ENCODE measurements around the gene NFATC4. TPM values are rescaled to one million over a fixed set of nuclear protein-coding genes. Genes with fewer than 3 reads are reported as not detected.

NFATC4 gene
- 40.0 and 41.9 TPM in 2 replicates for total RNA-seq

GRCh38 chr14:24367514-24368211 is at the start of gene NFATC4:
Gene NFATC4 (plus strand): TSS chr14:24368184. CDS start chr14:24368341, 157 bp downstream.

DNA sequence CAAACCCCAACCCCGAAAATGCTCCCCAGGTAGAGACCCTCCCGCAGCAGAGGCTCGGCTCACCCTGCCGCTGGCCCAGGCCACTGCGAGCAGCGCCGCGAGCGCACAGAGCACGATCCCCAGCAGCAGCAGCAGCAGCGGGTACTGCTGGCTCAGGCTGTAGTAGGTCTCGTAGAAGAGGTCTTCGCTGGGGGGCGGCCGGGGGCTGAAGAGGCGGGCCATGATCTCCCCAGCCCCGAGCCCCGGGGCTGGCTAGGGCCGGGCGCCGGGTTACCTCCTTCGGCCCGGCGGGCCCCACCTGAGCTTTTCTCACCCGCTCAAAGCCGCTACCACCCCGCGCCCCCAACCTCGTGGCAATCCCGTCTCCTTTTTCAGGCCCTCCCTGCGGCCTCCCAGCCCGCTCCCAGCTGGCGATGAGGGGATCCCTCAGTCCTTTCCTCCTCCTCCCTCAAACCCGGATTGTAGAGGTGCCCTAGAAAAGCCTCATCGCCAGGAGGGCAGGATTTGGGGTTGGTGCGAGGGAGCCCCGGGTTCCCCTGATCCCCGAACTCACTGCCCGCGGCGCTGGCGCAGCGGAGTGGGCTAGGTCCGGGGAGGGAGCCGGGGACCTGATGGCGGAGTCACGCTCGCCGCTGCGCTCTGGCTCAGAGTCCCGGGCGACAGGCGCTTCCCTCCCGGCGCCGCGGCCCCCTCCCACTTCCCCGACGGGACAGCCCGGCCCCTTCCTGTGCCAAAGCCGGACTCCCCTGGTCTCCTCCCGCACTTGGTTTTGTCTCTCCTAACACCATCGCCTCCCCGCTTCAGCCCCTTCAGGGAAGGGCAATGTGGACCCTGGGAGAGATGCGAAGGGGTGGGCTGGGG is 33.3 kb upstream of the NFATC4 start, which contains the start of gene ADCY4:
Gene ADCY4 (minus strand): TSS at position 641 of the 861 bp plus-strand sequence. CDS start 419 bp downstream, at position 222.

GRCh38 chr14:24339284-24340151 is 28.5 kb upstream of the NFATC4 start, which contains the start of gene RIPK3:
Gene RIPK3 (minus strand): TSS chr14:24339991. CDS start chr14:24339826, 165 bp downstream.

GRCh38 chr14:24398653-24399446 is 30.9 kb downstream of the NFATC4 start, which contains the start of gene NYNRIN:
Gene NYNRIN (plus strand): TSS chr14:24399003. CDS start chr14:24399247, 244 bp downstream.

Other genes starting within 250 kb of the NFATC4 start
- 0.32 TPM in 1 of 2 replicates, not detected in the other for gene FITM1, start 237.5 kb upstream of the NFATC4 start, total RNA-seq
- 151 and 174 TPM in 2 replicates for gene PSME1, start 232.0 kb upstream of the NFATC4 start, total RNA-seq
- 14.4 and 27.4 TPM in 2 replicates for gene EMC9, start 226.6 kb upstream of the NFATC4 start, total RNA-seq
- 44.6 and 52.2 TPM in 2 replicates for gene PSME2, start 221.6 kb upstream of the NFATC4 start, total RNA-seq
- 24.2 and 25.6 TPM in 2 replicates for gene RNF31, start 220.7 kb upstream of the NFATC4 start, total RNA-seq
- 34.2 and 65.2 TPM in 2 replicates for gene IRF9, start 206.9 kb upstream of the NFATC4 start, total RNA-seq
- gene REC8, start 196.1 kb upstream of the NFATC4 start, total RNA-seq = 2.9 TPM in 1 of 2 replicates, not detected in the other
- 24.2 and 39.0 TPM in 2 replicates for gene IPO4, start 179.4 kb upstream of the NFATC4 start, total RNA-seq
- gene TM9SF1, start 172.7 kb upstream of the NFATC4 start, total RNA-seq = 71.5 and 84.7 TPM in 2 replicates
- gene TSSK4, start 162.5 kb upstream of the NFATC4 start, total RNA-seq = not detected in 2 replicates
- gene CHMP4A, start 154.7 kb upstream of the NFATC4 start, total RNA-seq = 34.7 TPM in 2 replicates
- 6.7 and 9.2 TPM in 2 replicates for gene MDP1, start 152.1 kb upstream of the NFATC4 start, total RNA-seq
- gene NEDD8, start 135.8 kb upstream of the NFATC4 start, total RNA-seq = 140 and 176 TPM in 2 replicates
- gene GMPR2, start 135.3 kb upstream of the NFATC4 start, total RNA-seq = 41.7 and 96.7 TPM in 2 replicates
- 42.1 and 42.6 TPM in 2 replicates for gene TINF2, start 125.6 kb upstream of the NFATC4 start, total RNA-seq
- 0.16 and 0.72 TPM in 2 replicates for gene TGM1, start 105.0 kb upstream of the NFATC4 start, total RNA-seq
- 25.9 and 39.9 TPM in 2 replicates for gene RABGGTA, start 96.6 kb upstream of the NFATC4 start, total RNA-seq
- 11.3 and 19.0 TPM in 2 replicates for gene DHRS1, start 68.4 kb upstream of the NFATC4 start, total RNA-seq
- gene NOP9, start 68.3 kb upstream of the NFATC4 start, total RNA-seq = 12.6 and 13.9 TPM in 2 replicates
- gene CIDEB, start 60.2 kb upstream of the NFATC4 start, total RNA-seq = 0.18 and 2.8 TPM in 2 replicates
- gene LTB4R2, start 58.0 kb upstream of the NFATC4 start, total RNA-seq = 1.4 and 2.1 TPM in 2 replicates
- gene LTB4R, start 56.7 kb upstream of the NFATC4 start, total RNA-seq = 3.6 and 6.3 TPM in 2 replicates
- 1.8 and 2.3 TPM in 2 replicates for gene ADCY4, start 33.1 kb upstream of the NFATC4 start, total RNA-seq
- 0.36 TPM in 1 of 2 replicates, not detected in the other for gene RIPK3, start 28.2 kb upstream of the NFATC4 start, total RNA-seq
- 6.3 and 11.7 TPM in 2 replicates for gene NYNRIN, start 30.8 kb downstream of the NFATC4 start, total RNA-seq
- gene CBLN3, start 61.5 kb downstream of the NFATC4 start, total RNA-seq = 2.8 and 3.4 TPM in 2 replicates
- gene KHNYN, start 61.8 kb downstream of the NFATC4 start, total RNA-seq = 30.3 and 36.6 TPM in 2 replicates
- 14.1 and 24.2 TPM in 2 replicates for gene SDR39U1, start 74.6 kb downstream of the NFATC4 start, total RNA-seq
- gene CMA1, start 140.1 kb downstream of the NFATC4 start, total RNA-seq = not detected in 2 replicates
- not detected in 2 replicates for gene CTSG, start 208.1 kb downstream of the NFATC4 start, total RNA-seq
- not detected in 2 replicates for gene GZMH, start 241.5 kb downstream of the NFATC4 start, total RNA-seq